ENCODE measurements around the gene HCK. TPM values are rescaled to one million over a fixed set of nuclear protein-coding genes. Genes with fewer than 3 reads are reported as not detected.

Gene HCK
- total RNA-seq, 1 experiment from 2014 or later, result not detected

Small RNA genes within 50 kb of the gene (small RNA-seq; reads per million reads assigned to genes)
- gene RNA5SP481, result not detected
- not detected for gene RNA5SP482

Other genes with a start within 250 kb of the HCK start
- 0.70 and 1.0 TPM in 2 replicates for gene MYLK2, start 232.9 kb upstream of the HCK start, total RNA-seq (2014; rRNA removed; shearing (Covaris generic))
- gene FOXS1, start 206.6 kb upstream of the HCK start, total RNA-seq (2014; rRNA removed; shearing (Covaris generic)), result 0.17 and 0.35 TPM in 2 replicates
- 0.30 TPM in 1 of 2 replicates, not detected in the other for gene DUSP15, start 181.7 kb upstream of the HCK start, total RNA-seq (2014; rRNA removed; shearing (Covaris generic))
- not detected in 2 replicates for gene TTLL9, start 181.6 kb upstream of the HCK start, total RNA-seq (2014; rRNA removed; shearing (Covaris generic))
- gene PDRG1, start 100.2 kb upstream of the HCK start, total RNA-seq (2014; rRNA removed; shearing (Covaris generic)), result 10.6 and 10.9 TPM in 2 replicates
- gene XKR7, start 84.1 kb upstream of the HCK start, total RNA-seq (2014; rRNA removed; shearing (Covaris generic)), result not detected in 2 replicates
- 0.03 TPM in 1 of 2 replicates, not detected in the other for gene CCM2L, start 41.8 kb upstream of the HCK start, total RNA-seq (2014; rRNA removed; shearing (Covaris generic))
- 22.5 and 28.0 TPM in 2 replicates for gene TM9SF4, start 57.5 kb downstream of the HCK start, total RNA-seq (2014; rRNA removed; shearing (Covaris generic))
- gene PLAGL2, start 155.5 kb downstream of the HCK start, total RNA-seq (2014; rRNA removed; shearing (Covaris generic)), result 4.9 and 5.8 TPM in 2 replicates
- 75.8 and 82.3 TPM in 2 replicates for gene POFUT1, start 155.6 kb downstream of the HCK start, total RNA-seq (2014; rRNA removed; shearing (Covaris generic))
- 15.1 and 17.1 TPM in 2 replicates for gene KIF3B, start 225.4 kb downstream of the HCK start, total RNA-seq (2014; rRNA removed; shearing (Covaris generic))

All from HT1080 (cell line).